ENCODE data around the gene TP53I13.
A peak's percentile ranks its signal among the peaks of the same experiment; 100 is the strongest.

The TP53I13 gene

DNA sequence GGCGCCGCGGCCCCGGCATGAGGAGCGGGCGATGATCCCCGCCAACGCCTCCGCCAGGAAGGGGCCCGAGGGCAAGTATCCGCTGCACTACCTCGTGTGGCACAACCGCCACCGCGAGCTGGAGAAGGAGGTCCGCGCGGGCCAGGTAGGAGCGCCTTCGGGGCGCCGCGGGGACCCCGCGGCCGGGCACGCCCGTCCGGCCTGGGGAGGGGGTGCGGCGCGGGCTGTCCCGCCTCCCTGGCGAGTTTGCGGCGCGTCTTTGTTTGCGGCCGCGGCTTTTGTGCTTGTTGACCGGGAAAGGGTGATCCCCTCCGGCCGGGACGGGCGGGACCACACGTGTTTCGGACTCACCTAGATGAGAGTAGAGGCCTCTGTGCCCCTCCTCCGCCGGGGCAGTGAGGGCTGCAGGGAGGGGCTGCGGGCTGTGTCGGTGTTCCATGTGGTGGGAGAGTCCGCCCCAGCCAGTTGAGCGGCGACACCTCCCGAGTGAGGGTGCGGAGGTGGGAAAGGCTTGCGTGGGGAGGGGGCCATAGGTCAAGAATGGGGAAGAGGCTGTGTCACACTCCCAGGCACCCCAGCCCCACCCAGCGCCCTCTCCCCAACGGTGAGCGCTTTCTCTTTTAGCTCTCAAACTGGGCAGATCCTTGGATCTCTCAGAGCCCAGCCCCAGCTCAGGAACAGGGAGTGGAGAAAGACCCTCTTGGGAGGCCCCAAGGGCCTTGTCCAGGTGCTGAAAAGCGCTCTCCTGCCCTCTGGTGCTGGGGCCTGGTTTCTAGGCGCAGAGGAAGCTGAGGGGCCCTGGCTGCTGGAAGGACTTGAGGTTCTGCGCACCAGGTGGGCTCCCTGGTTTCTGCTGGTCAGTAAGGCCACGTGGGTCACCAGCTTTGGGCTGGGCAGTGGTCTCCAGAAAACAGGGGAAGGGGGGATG lies 25.4 kb downstream of the TP53I13 start:
- DNase-seq (ENCODE audit: low read depth in 2 of 2): no peak

DNA sequence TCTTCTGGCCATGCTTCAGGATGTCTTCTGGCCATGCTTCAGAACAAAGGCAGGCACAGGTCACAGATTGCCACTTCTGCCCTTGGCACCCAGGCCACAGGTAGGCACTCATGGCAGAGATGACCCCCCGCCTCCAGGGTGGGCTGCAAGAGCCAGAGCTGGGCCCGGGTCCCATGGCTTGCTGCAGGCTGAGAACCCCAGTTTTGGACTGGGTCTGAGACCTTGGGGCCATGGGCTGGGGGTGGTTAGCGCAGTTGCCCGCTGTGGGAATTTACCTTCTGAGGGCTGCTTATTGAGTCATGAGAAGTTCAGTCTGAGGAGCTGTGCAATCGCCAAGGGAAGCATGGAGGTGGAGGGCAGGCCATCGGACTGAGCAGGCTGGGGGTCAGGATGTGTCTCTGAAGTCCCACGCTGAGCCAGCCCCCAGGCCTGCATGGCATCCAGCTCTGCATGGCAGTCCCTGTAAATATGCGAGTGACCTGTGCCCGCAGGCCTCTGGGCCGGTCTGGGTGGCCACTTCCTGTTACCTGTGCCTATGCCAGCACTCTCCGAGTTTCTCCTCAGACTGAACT lies 26.1 kb downstream of the TP53I13 start:
- no peak for DNase-seq (ENCODE audit: low read depth in 2 of 2)

DNA sequence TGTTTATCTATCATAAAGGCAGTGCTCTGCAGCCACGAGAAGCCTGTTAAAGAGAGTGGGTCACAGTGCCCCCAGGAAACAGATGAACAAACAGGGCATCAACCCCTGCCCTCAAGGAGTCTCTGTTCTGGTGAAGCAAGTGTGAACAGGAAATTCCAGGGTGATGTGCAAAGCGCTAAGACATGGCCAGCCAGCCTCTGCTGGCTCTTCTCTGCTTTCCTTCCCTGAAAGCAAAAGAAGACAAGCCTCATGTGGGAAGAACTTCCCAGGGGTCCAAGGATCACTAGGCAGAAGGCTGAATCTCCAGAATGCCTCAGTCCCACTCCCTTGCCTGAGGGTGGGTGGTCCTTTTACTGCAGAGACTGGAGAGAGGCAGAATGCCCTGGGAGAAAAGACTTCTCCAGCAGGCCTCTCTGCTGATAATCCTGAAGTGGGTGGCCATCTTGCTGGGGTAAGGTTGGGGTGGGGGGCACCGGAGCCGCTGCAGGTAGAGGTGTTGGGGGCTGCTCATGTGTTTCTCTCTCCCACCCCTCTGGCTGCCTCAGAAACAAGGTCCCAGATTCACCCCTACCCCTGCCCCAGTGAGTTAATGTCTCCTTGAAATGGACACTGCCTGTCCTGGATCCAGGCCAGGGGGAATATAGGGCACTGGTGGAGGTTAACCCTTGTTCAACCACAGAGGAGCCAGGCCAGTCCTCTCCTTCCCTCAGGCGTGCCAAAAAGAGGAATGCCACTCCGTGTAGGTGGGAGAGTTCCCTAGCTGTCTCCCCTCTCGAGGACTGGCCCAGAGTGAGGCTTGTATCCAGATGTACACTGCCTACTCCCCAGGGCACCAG lies 26.8 kb downstream of the TP53I13 start:
- no peak for DNase-seq (ENCODE audit: low read depth in 2 of 2)

DNA sequence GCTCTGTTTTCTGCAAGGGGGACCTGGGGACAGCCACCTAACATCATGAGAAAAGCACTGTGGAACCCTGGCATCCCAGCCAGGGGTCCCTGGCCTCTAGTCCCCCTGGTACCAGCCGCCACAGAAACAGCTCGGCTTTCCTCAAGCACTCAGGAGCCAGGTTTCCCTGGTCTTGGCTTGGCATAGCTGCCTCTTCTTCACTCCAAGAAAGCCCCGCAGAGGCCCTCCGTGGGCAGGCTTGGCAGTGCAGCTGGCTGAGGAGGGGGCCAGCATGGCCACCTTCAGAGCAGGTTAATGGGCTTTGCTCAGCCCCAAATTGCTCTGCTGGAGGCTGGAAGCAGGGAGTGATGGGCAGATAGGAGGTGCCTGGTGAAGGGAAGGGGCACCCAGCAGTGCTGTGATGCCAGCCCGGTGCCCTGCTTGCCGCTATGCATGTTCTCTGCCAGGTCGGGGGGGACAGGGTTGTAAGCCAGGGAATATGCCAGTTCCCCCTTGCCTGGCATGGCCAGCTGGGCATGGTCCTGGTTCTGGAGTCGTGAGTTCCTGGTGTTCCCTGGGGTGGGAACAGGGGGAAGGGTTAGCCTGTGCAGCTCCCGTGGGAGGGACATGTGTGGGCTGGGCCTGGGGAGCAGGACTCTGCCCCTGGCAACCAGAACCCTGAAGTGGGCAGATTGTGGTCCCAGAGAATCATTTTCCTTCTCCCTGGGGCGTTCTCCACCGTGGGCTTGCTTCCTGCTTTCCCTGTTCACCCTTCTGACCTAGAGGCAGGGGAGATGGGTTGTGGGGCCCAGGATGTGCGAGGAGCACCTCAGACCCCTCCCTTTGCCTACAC lies 27.7 kb downstream of the TP53I13 start:
- no peak for DNase-seq (ENCODE audit: low read depth in 2 of 2)

DNA sequence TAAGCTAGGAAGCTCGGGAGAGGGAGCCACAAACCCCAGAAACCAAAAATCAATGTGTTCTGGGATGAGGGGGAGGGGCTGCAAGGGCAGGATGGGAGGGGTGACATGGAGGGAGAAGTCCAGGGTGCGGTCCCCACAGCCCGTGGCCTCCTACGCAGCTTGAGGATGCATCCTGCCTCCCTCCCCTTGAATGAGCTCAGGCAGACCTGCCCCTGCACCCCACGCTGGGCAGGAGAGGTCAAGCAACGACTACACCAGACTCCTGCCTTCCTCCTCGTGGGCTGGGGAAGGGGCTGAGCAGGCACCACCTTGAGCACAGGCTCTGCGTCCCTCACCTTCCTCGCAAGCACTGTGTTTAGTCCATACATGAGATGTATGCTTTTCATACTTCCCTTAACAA lies 28.3 kb downstream of the TP53I13 start:
- no peak for DNase-seq (ENCODE audit: low read depth in 2 of 2)

DNA sequence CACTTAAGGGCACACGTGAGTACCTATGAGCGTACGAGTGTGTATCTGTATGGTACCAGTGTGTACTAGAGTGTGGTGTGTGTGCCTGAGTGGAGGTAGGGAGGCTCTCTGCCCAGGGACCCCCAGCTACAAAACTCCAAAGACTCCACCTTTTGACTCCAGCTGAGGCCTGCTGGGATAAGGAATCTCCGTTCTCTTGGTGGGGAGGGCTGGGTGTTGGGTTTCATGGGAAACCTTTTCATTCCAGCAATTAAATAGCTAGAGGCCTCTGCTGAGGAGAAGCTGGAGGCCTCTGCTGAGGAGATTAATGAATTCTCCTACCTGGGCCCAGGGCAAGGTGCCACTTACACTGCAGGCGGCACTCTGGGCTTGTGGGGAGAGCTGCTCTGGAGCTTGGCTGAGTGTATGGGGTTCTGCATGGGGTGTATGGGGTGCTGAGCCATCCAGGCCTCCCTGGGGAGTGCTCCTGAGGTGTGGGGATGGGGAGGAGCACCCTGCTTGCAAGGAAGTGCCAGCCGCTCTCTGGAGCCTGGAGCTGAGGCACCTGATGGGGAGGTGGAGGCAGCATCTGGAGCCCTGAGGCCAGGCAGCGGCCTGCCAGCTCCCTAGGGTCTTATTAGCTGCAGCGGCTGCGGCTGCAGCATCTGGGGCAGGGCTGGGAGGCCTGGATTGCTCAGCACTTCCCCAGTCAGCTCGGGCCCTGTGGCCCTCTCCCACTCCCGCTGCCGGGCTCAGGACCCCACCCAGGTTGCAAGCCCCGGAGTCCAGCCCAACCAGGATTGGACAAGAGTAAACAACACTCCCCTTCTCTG lies 29.1 kb downstream of the TP53I13 start:
- no peak for DNase-seq (ENCODE audit: low read depth in 2 of 2)

DNA sequence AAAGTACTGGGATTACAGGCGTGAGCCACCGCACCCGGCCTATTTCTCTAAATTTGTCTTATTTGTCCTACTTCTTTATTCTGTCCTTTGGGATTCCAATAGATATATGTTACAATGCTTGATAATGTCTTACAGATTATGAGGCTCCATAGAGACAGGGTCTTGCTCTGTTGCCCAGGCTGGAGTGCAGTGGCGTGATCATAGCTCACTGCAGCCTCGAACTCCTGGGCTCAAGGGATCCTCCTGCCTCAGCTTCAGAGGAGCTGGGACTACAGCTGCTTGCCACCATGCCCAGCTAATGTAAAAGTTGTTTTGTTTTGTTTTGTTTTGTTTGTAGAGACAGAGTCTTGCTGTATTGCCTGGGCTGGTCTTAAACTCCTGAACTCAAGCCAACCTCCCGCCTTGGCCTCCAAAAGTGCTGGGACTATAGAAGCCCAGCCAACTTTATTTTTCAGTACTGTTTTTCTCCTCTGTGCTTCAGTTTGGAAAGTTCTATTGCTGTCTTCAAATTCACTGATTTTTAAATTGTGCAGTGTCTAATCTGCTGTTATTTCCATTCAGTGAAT lies 34.7 kb downstream of the TP53I13 start:
- DNase-seq (ENCODE audit: low read depth in 2 of 2): no peak

DNA sequence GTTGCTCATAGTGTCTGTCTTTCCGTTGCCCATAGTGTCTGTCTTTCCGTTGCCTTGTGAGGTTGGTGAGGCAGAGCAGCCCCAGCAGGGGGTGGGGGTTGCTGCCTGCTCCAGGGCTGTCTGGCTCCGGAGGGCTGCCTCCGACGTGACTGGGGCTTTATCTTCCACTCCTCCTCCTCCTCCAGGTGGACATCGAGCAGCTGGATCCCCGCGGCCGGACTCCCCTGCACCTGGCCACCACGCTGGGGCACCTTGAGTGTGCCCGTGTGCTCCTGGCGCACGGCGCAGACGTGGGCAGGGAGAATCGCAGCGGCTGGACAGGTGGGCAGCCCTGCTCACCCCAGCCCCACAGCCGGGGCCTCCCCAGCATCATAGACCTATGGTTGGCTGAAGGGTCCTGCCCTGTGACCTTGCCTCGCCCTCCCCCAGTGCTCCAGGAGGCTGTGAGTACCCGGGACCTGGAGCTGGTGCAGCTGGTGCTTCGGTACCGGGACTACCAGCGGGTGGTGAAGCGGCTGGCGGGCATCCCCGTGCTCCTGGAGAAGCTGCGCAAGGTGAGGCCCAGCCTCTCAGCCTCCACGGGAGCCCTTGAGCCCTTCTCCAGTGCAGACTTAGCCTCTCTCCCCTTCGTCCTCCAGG lies 39.2 kb downstream of the TP53I13 start:
- no peak for DNase-seq (ENCODE audit: low read depth in 2 of 2)

DNA sequence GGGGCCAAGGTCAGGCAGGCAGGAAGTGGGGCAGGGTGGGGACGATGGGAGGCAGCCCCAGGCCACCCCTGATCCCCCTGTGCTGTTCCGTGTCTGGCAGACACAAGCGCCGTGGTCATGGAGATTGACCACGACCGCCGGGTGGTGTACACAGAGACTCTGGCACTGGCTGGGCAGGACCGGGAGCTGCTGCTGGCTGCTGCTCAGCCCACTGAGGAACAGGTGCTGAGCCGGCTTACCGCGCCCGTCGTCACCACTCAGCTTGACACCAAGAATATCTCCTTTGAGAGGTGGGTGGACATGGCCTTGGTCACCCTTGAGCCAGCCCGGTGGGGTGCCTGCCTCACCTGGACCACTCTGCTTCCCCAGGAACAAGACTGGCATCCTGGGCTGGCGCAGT lies 40.5 kb downstream of the TP53I13 start:
- no peak for DNase-seq (ENCODE audit: low read depth in 2 of 2)

DNA sequence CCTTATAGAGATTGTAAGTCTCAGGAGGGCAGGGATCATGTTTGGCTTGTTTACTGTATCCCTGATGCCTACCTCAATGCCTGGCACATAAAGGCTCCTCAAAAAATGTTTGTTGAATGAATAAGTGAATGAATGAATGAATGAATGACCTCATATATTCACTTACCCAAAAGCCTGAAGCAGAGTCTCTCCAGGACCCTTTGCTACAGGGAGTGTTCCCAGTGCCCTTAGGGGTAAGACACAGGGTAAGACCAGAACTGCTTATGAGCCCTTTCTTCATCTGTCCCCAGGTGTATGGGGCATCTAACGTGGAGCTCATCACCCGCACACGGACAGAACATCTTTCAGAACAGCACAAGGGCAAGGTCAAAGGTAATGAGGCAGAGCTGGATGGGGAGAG lies 41.9 kb downstream of the TP53I13 start:
- DNase-seq (ENCODE audit: low read depth in 2 of 2): no peak

DNA sequence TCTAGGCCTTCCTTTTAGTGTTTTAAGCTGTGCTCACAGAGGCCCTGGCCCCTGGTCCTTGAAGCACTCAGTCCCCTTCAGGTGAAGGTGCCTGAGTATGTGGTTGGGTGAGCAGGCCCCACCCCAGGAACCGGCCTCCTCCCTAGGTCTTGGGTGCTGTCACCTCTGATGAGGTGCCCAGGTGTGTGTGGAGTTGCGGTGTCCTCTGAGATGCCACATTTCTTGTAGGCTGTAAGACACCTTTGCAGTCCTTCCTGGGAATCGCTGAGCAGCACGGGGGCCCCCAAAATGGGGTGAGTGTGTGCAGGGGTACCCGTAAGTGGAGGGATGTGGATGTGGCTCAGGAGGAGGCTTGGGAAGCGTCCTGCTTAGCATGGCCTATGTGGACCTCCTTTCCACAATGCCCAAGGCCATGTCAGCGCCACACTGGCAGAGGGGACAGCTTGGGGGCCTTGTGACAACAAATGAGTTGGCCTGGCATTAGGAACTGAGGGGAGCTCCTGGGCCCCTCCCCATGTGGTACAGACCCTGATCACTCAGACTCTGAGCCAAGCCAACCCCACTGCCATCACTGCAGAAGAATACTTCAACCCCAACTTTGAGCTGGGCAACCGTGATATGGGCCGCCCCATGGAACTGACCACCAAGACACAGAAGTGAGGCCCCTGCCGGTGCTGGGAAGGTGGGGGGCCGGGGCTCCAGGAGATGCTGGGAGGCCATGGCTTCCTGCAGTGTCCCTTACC lies 43.0 kb downstream of the TP53I13 start:
- DNase-seq (ENCODE audit: low read depth in 2 of 2): no peak

DNA sequence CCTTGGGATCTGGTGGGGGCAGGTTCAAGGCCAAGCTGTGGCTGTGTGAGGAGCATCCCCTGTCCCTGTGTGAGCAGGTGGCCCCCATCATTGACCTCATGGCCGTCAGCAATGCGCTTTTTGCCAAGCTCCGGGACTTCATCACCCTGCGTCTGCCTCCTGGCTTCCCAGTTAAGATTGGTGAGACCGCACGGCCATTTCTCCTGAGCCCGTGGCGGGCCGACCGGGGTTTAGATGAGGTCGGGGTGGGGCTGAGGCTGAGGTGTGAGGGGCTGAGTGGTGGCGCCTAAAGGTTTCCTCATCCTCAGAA lies 43.5 kb downstream of the TP53I13 start:
- no peak for DNase-seq (ENCODE audit: low read depth in 2 of 2)

DNA sequence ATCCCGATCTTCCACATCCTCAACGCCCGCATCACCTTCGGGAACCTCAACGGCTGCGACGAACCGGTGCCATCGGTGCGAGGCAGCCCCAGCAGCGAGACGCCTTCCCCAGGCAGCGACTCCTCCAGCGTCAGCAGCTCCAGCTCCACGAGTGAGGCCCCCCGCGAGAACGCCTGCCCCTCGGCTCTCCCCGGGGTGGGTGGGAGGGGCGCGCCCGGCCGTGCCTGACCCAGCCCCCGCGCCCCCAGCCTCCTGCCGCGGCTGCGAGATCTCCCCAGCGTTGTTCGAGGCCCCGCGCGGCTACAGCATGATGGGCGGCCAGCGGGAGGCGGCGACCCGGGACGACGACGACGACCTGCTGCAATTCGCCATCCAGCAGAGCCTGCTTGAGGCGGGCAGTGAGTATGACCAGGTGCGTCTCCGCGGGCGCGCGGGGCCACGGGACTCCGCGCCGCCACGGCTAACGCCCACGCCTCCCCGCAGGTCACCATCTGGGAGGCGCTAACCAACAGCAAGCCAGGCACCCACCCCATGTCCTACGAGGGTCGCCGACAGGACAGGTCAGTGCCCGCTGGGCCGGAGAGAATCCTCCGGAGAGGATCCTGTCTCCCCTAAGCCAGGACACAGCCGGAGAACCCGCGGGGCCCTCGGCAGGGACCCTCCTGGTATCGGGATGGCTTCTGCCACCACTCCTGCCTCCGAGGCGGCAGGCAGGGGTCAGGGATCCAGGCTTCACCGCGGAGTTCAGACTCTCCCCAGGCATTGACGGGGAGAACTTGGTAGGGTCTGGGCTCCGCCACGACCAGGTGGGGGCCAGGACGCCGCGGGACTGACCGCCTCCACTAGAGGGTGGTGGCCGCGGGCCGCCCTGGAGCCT lies 44.1 kb downstream of the TP53I13 start:
- no peak for DNase-seq (ENCODE audit: low read depth in 2 of 2)

DNA sequence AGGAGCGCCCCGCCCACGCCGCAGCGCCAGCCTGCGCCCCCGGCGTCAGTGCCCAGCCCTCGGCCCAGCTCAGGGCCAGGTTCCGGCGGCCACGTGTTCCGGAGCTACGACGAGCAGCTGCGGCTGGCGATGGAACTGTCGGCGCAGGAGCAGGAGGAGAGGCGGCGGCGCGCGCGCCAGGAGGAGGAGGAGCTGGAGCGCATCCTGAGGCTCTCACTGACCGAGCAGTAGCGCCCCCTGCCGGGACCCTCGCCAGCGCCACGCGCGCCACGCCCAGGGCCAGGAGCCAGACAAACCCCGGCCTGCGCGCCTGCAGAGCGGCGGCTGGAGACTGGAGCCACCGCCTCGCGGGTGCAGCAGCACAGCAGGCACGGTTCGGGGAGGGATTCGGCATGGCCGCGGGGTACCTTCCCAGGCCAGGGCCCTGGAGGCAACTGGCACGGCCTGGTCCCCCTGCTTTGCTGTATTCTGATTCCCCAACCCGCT lies 44.9 kb downstream of the TP53I13 start:
- DNase-seq (ENCODE audit: low read depth in 2 of 2): peak; percentile 81 to 95

DNA sequence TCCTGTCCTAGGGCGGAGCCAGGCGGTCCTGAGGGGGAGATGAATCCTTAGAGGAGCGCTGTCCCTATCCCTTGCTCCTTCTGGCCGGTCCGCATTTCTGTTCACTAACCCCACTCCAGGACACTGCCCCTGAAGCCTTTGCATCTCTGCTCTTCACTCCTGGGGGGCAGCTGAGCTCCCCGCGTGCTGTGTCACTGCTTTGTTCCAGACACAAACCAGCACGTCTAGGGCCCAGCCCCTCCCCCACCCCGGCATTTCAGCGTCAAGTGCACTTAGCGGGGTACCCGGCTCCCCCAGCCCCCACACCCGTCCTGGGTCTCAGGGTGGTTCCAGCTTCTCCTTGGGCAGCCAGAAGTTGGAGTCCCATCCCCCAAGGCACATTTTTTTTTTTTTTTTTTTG lies 45.4 kb downstream of the TP53I13 start:
- DNase-seq (ENCODE audit: low read depth in 2 of 2): no peak

DNA sequence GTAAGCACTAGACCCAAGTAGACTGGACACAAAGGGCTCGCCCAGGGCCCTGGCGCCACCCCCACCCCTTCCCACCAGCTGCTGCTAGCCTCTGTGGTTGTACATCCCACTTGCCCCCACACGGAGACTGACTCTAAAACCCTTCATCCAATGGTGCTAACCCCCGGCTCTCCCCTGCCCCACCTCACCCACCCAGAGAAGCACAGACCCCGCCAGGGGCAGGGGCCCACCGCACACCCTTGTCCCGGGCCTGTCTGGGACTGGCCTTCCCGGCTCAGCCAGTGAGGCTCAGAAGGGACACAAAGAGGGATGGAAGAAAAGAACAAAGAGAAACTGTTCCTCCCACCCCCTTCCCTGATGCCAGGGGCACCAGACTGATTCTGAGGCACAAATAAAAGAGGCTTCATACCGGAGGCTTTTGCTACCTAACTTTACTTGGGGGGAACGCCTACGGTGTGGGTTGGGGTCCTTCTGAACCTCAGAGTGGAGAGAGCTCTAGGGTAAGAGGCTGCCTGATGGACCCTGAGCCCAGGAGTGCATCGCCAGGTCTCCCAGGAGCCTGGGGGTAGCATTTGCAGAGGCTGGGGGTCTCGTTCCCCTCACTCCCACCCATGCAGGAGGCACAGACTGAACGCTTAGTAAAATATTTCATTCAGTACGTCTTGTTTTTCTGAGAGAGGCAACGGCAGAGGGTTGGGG lies 46.0 kb downstream of the TP53I13 start:
- DNase-seq (ENCODE audit: low read depth in 2 of 2): no peak

DNA sequence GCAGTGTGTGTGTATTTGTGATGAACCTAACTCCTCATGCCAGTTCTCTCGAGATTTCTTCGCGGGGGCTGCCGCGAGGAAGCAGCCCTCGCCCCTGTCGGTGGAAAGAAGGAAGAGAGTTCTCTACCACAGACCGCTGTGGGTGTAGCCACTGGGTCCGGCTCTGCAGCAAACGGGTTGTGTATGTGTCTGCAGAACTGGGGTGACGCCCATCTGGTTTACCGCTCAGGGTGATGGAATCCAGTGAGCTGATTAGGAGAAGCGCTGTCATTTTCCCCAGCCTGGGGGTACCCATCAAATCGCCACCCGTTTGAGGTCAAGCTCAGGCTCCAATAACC lies 46.5 kb downstream of the TP53I13 start:
- DNase-seq (ENCODE audit: low read depth in 2 of 2): peak in 1 of 2 donors; percentile 42
